Activated CD4-positive, CD25-positive, alpha-beta regulatory T cell treated with anti-CD3 and anti-CD28 coated beads, Interleukin-2, amount 50 U/mL, for 24 hours (primary cell): ENCODE measurements around the gene ESYT2.

Experiments used
- ATAC-seq, 2 donors: fragments of 150-1000 bp; cut with Tn5 transposase; one replicate each; pipeline ENCODE4 v1.10.0; 2021; ENCODE audit warnings: mild to moderate bottlenecking in 1 of 2, moderate library complexity in 1 of 2

The ESYT2 gene

GRCh38 chr7:158802535-158803366 is 26.6 kb downstream of the ESYT2 start:
- ATAC-seq, result no peak

- no peak for ATAC-seq
Measured at GRCh38 chr7:158798741-158799140, 30.6 kb downstream of the ESYT2 start.

GRCh38 chr7:158796667-158797066 is 32.6 kb downstream of the ESYT2 start:
- no peak for ATAC-seq

- no peak for ATAC-seq
Measured at GRCh38 chr7:158795272-158795671, 34.0 kb downstream of the ESYT2 start.

- no peak for ATAC-seq
Measured at GRCh38 chr7:158791107-158791506, 38.2 kb downstream of the ESYT2 start.

GRCh38 chr7:158789842-158790241 is 39.5 kb downstream of the ESYT2 start:
- ATAC-seq, result no peak

- no peak for ATAC-seq
Measured at GRCh38 chr7:158786898-158787297, 42.4 kb downstream of the ESYT2 start.

GRCh38 chr7:158784270-158784669 is 45.0 kb downstream of the ESYT2 start:
- no peak for ATAC-seq

GRCh38 chr7:158783595-158783994 is 45.7 kb downstream of the ESYT2 start:
- no peak for ATAC-seq

GRCh38 chr7:158782761-158783401 is 46.4 kb downstream of the ESYT2 start:
- ATAC-seq, result no peak

GRCh38 chr7:158781974-158782664 is 47.2 kb downstream of the ESYT2 start:
- ATAC-seq, result no peak

GRCh38 chr7:158781217-158781973 is 47.9 kb downstream of the ESYT2 start:
- ATAC-seq, result no peak

GRCh38 chr7:158779061-158780000 is 50.0 kb downstream of the ESYT2 start:
- ATAC-seq, result no peak

- ATAC-seq, result no peak
Measured at GRCh38 chr7:158778471-158778870, 50.8 kb downstream of the ESYT2 start.

- ATAC-seq, result no peak
Measured at GRCh38 chr7:158777793-158778192, 51.5 kb downstream of the ESYT2 start.

GRCh38 chr7:158776474-158776873 is 52.8 kb downstream of the ESYT2 start:
- ATAC-seq, result no peak

GRCh38 chr7:158774952-158775351 is 54.4 kb downstream of the ESYT2 start:
- ATAC-seq, result no peak

- ATAC-seq, result no peak
Measured at GRCh38 chr7:158772916-158773315, 56.4 kb downstream of the ESYT2 start.

GRCh38 chr7:158771213-158771834 is 58.0 kb downstream of the ESYT2 start:
- no peak for ATAC-seq

GRCh38 chr7:158767707-158768106 is 61.6 kb downstream of the ESYT2 start:
- no peak for ATAC-seq

- no peak for ATAC-seq
Measured at GRCh38 chr7:158766570-158767281, 62.6 kb downstream of the ESYT2 start.
